ENCODE measurements around the gene KIAA1755.

The KIAA1755 gene

GRCh38 chr20:38216746-38217595, 43.6 kb downstream of the KIAA1755 start:
- DNase-seq = no peak

GRCh38 chr20:38216201-38216600, 44.3 kb downstream of the KIAA1755 start:
- no peak for DNase-seq

- no peak for DNase-seq
Measured at GRCh38 chr20:38215194-38216182, 45.0 kb downstream of the KIAA1755 start.

- no peak for DNase-seq
Measured at GRCh38 chr20:38214256-38215193, 46.0 kb downstream of the KIAA1755 start.

GRCh38 chr20:38213607-38213940, 47.0 kb downstream of the KIAA1755 start:
- no peak for DNase-seq

- no peak for DNase-seq
Measured at GRCh38 chr20:38212806-38213606, 47.5 kb downstream of the KIAA1755 start.

- no peak for DNase-seq
Measured at GRCh38 chr20:38211200-38212097, 49.1 kb downstream of the KIAA1755 start.

GRCh38 chr20:38210741-38211140, 49.8 kb downstream of the KIAA1755 start:
- DNase-seq = no peak

GRCh38 chr20:38209736-38210405, 50.7 kb downstream of the KIAA1755 start:
- no peak for DNase-seq

GRCh38 chr20:38209054-38209675, 51.4 kb downstream of the KIAA1755 start:
- DNase-seq = no peak

GRCh38 chr20:38208523-38208922, 52.0 kb downstream of the KIAA1755 start:
- DNase-seq = no peak

- DNase-seq = no peak
Measured at GRCh38 chr20:38208088-38208487, 52.4 kb downstream of the KIAA1755 start.

- no peak for DNase-seq
Measured at GRCh38 chr20:38207621-38208020, 52.9 kb downstream of the KIAA1755 start.

- no peak for DNase-seq
Measured at GRCh38 chr20:38205001-38205400, 55.5 kb downstream of the KIAA1755 start.

- DNase-seq = no peak
Measured at GRCh38 chr20:38203981-38204357, 56.6 kb downstream of the KIAA1755 start.

GRCh38 chr20:38203337-38203980, 57.1 kb downstream of the KIAA1755 start:
- DNase-seq = no peak

GRCh38 chr20:38202982-38203293, 57.6 kb downstream of the KIAA1755 start:
- no peak for DNase-seq

GRCh38 chr20:38202153-38202981, 58.2 kb downstream of the KIAA1755 start:
- no peak for DNase-seq
